ENCODE data around the gene VPS54. TPM values are rescaled to one million over a fixed set of nuclear protein-coding genes. Genes with fewer than 3 reads are reported as not detected.
A peak's percentile ranks its signal among the peaks of the same experiment; 100 is the strongest.

The VPS54 gene
- total RNA-seq, 1 donor from 2014 or later, result 17.5 TPM

- no peak overlapping the region for H3K4me3 ChIP-seq (ENCODE audit: insufficient read depth, low read depth, low read length)
- no peak for FAIRE-seq
- no peak overlapping the region for H3K27ac Mint-ChIP-seq (ENCODE audit: unreplicated experiment)
Observed at GRCh38 chr2:63872571-63873328, 146.5 kb downstream of the VPS54 start.

GRCh38 chr2:63871864-63872263, 147.4 kb downstream of the VPS54 start:
- no peak for FAIRE-seq
- Histone ChIP-seq H3K36me3 (ENCODE audit: insufficient read depth, low read length) (peaks cover 16% of the 10 kb centered on the region), H3K79me2 (ENCODE audit: insufficient read depth, low read length) (peaks cover 46% of the 10 kb centered on the region), H3K4me1 (ENCODE audit: insufficient read depth, low read length) (peaks cover 4% of the 10 kb centered on the region), H3K27me3 (ENCODE audit: insufficient read depth, low read length) (no peaks in the 10 kb centered on the region), H3K4me3 (ENCODE audit: insufficient read depth, low read depth, low read length) (no peak overlapping the region), H3K9me3 (ENCODE audit: insufficient read depth, low read depth, low read length) (peaks cover 3% of the 10 kb centered on the region), H3K4me2 (ENCODE audit: low read length) (no peak overlapping the region), H3K9ac (ENCODE audit: low read length) (no peak overlapping the region), H4K20me1 (ENCODE audit: insufficient read depth, low read length) (peaks cover 28% of the 10 kb centered on the region), H3K27ac (ENCODE audit: low read depth, low read length) (no peak overlapping the region), H2AFZ (ENCODE audit: low read depth, low read length) (no peak overlapping the region)
- H3K36me3 Mint-ChIP-seq (ENCODE audit: low read depth, unreplicated experiment), result peaks cover 33% of the 10 kb centered on the region
- peak overlapping the region; percentile 30 for H3K27ac Mint-ChIP-seq (ENCODE audit: unreplicated experiment)
- DNase-seq (ENCODE audit: low read depth), result no peak
- no peaks in the 10 kb centered on the region for H3K27me3 Mint-ChIP-seq (ENCODE audit: low read depth, unreplicated experiment)
- peaks cover 35% of the 10 kb centered on the region for H3K4me1 Mint-ChIP-seq (ENCODE audit: low read depth, unreplicated experiment)
- TF ChIP-seq CTCF (IDR thresholded peaks at IDR 0.05; ENCODE audit: insufficient read depth, low read depth, low read length), result no peak
- no peak for TF ChIP-seq EZH2 (IDR thresholded peaks at IDR 0.05; ENCODE audit: insufficient read depth, low read length)
- no peak overlapping the region for H3K4me3 Mint-ChIP-seq (ENCODE audit: unreplicated experiment)
- H3K9me3 Mint-ChIP-seq (ENCODE audit: unreplicated experiment), result no peaks in the 10 kb centered on the region

More at GRCh38 chr2:63872571-63873328, 146.5 kb downstream of the VPS54 start:
- DNase-seq (ENCODE audit: low read depth), result peak; percentile 39
- Mint-ChIP-seq H3K4me1 (ENCODE audit: low read depth, unreplicated experiment) (peaks cover 37% of the 10 kb centered on the region), H3K27me3 (ENCODE audit: low read depth, unreplicated experiment) (no peaks in the 10 kb centered on the region), H3K36me3 (ENCODE audit: low read depth, unreplicated experiment) (peaks cover 33% of the 10 kb centered on the region), H3K9me3 (ENCODE audit: unreplicated experiment) (no peaks in the 10 kb centered on the region), H3K4me3 (ENCODE audit: unreplicated experiment) (no peak overlapping the region)
- H3K4me2 ChIP-seq (ENCODE audit: low read length), result no peak overlapping the region
- TF ChIP-seq EZH2 (IDR thresholded peaks at IDR 0.05; ENCODE audit: insufficient read depth, low read length), result no peak
- H3K9me3 ChIP-seq (ENCODE audit: insufficient read depth, low read depth, low read length), result peaks cover 3% of the 10 kb centered on the region
- no peak overlapping the region for H3K9ac ChIP-seq (ENCODE audit: low read length)
- H2AFZ ChIP-seq (ENCODE audit: low read depth, low read length), result no peak overlapping the region
- H4K20me1 ChIP-seq (ENCODE audit: insufficient read depth, low read length), result peaks cover 28% of the 10 kb centered on the region
- H3K4me1 ChIP-seq (ENCODE audit: insufficient read depth, low read length), result peaks cover 4% of the 10 kb centered on the region
- H3K27me3 ChIP-seq (ENCODE audit: insufficient read depth, low read length), result no peaks in the 10 kb centered on the region
- H3K79me2 ChIP-seq (ENCODE audit: insufficient read depth, low read length), result peaks cover 44% of the 10 kb centered on the region
- H3K27ac ChIP-seq (ENCODE audit: low read depth, low read length), result no peak overlapping the region
- peaks cover 16% of the 10 kb centered on the region for H3K36me3 ChIP-seq (ENCODE audit: insufficient read depth, low read length)

- peaks cover 24% of the 10 kb centered on the region for H4K20me1 ChIP-seq (ENCODE audit: insufficient read depth, low read length)
- no peak overlapping the region for H3K27ac Mint-ChIP-seq (ENCODE audit: unreplicated experiment)
- peaks cover 48% of the 10 kb centered on the region for H3K79me2 ChIP-seq (ENCODE audit: insufficient read depth, low read length)
Observed at GRCh38 chr2:63870679-63871078, 148.5 kb downstream of the VPS54 start.

More at GRCh38 chr2:63870679-63871078, 148.5 kb downstream of the VPS54 start:
- H3K4me1 ChIP-seq (ENCODE audit: insufficient read depth, low read length), result peaks cover 4% of the 10 kb centered on the region
- H3K4me2 ChIP-seq (ENCODE audit: low read length), result no peak overlapping the region
- Mint-ChIP-seq H3K27me3 (ENCODE audit: low read depth, unreplicated experiment) (no peaks in the 10 kb centered on the region), H3K4me1 (ENCODE audit: low read depth, unreplicated experiment) (peaks cover 33% of the 10 kb centered on the region), H3K9me3 (ENCODE audit: unreplicated experiment) (no peaks in the 10 kb centered on the region), H3K4me3 (ENCODE audit: unreplicated experiment) (no peak overlapping the region), H3K36me3 (ENCODE audit: low read depth, unreplicated experiment) (peaks cover 30% of the 10 kb centered on the region)
- no peak overlapping the region for H3K9ac ChIP-seq (ENCODE audit: low read length)
- DNase-seq (ENCODE audit: low read depth) (no peak), FAIRE-seq (no peak)
- H3K9me3 ChIP-seq (ENCODE audit: insufficient read depth, low read depth, low read length), result peaks cover 3% of the 10 kb centered on the region
- no peak overlapping the region for H3K27ac ChIP-seq (ENCODE audit: low read depth, low read length)
- H2AFZ ChIP-seq (ENCODE audit: low read depth, low read length), result no peak overlapping the region
- H3K36me3 ChIP-seq (ENCODE audit: insufficient read depth, low read length), result peaks cover 16% of the 10 kb centered on the region
- no peaks in the 10 kb centered on the region for H3K27me3 ChIP-seq (ENCODE audit: insufficient read depth, low read length)
- TF ChIP-seq EZH2 (IDR thresholded peaks at IDR 0.05; ENCODE audit: insufficient read depth, low read length) (no peak), CTCF (IDR thresholded peaks at IDR 0.05; ENCODE audit: insufficient read depth, low read depth, low read length) (no peak)
- H3K4me3 ChIP-seq (ENCODE audit: insufficient read depth, low read depth, low read length), result no peak overlapping the region

Data from astrocyte (in vitro differentiated cells and primary cell).